ENCODE results near the gene APBA3.

DNA sequence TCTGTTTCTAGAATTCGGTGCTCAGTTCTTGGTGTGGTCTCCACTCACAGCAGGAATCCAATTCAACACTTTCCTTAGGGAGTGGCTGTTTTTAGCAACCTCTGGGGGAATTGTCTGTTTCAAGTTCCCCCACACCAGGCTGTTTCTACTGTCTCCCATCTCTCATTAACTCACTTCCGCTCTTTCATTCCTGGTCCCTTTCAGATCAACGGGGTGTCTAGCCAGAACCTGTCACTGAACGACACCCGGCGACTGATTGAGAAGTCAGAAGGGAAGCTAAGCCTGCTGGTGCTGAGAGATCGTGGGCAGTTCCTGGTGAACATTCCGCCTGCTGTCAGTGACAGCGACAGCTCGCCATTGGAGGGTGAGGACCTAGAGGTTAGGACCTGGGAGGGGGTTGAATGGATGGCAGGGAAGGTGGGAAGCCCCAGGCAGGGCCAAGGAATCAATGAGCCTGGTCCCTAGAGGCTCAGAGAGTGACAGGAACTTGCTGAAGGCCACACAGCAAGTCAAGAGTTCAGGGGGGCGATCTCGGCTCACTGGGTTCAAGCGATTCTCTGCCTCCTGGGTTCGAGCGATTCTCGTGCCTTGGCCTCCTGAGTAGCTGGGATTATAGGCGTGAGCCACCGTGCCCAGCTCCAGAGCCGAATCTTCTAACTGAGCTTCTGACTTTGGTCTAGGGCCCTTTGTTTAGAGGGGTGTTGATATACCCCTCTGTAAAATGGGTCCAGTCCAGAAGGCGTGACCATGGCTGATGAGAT is 27.8 kb downstream of the APBA3 start:
- TF ChIP-seq PBX3 (CRISPR knock-in tag; IDR thresholded peaks at IDR 0.05) (no peak), ZNF544 (tag by site-specific recombination; IDR thresholded peaks at IDR 0.05) (no peak), SCRT2 (tag by site-specific recombination; IDR thresholded peaks at IDR 0.05) (no peak), TRIM28 (IDR thresholded peaks at IDR 0.05; ENCODE audit: borderline replicate concordance, low read length) (no peak)

Data from HEK293 (cell line).